Measurements from ENCODE around the gene ICA1. TPM values are rescaled to one million over a fixed set of nuclear protein-coding genes. Genes with fewer than 3 reads are reported as not detected.

ICA1 gene
- total and polyA plus RNA-seq, 2 of the 13 experiments (the other 11 are each of a cell fraction or from before 2014, with no cell fraction given), result 0.29 TPM; not detected in 1

GRCh38 chr7:8094164-8095140 is 167.5 kb downstream of the ICA1 start:
- CTCF ChIA-PET (ENCODE audit: low intra/inter-chr PET ratio, low total read pairs), result no interaction called here
- DNase-seq (ENCODE audit: low spot score) (no peak), FAIRE-seq (no peak), ATAC-seq (no peak)
- TF ChIP-seq HMGA1 (CRISPR knock-in tag; conservative IDR thresholded peaks at IDR 0.05), result no peak
- no peak for TF ChIP-seq PPARG (CRISPR knock-in tag; conservative IDR thresholded peaks at IDR 0.05)
- no peak for TF ChIP-seq ZKSCAN5 (CRISPR knock-in tag; IDR thresholded peaks at IDR 0.05)
- TF ChIP-seq, protein P1, sequence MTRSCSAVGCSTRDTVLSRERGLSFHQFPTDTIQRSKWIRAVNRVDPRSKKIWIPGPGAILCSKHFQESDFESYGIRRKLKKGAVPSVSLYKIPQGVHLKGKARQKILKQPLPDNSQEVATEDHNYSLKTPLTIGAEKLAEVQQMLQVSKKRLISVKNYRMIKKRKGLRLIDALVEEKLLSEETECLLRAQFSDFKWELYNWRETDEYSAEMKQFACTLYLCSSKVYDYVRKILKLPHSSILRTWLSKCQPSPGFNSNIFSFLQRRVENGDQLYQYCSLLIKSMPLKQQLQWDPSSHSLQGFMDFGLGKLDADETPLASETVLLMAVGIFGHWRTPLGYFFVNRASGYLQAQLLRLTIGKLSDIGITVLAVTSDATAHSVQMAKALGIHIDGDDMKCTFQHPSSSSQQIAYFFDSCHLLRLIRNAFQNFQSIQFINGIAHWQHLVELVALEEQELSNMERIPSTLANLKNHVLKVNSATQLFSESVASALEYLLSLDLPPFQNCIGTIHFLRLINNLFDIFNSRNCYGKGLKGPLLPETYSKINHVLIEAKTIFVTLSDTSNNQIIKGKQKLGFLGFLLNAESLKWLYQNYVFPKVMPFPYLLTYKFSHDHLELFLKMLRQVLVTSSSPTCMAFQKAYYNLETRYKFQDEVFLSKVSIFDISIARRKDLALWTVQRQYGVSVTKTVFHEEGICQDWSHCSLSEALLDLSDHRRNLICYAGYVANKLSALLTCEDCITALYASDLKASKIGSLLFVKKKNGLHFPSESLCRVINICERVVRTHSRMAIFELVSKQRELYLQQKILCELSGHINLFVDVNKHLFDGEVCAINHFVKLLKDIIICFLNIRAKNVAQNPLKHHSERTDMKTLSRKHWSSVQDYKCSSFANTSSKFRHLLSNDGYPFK (CRISPR knock-in tag; IDR thresholded peaks at IDR 0.05; ENCODE audit: borderline replicate concordance), result no peak
- TF ChIP-seq GLMP (CRISPR knock-in tag; IDR thresholded peaks at IDR 0.05; ENCODE audit: borderline replicate concordance), result no peak
- TF ChIP-seq ZNF678 (CRISPR knock-in tag; IDR thresholded peaks at IDR 0.05), result no peak
- no peak for TF ChIP-seq U2AF2 (IDR thresholded peaks at IDR 0.05; ENCODE audit: low read depth, low read length)
- TF ChIP-seq, protein P2, sequence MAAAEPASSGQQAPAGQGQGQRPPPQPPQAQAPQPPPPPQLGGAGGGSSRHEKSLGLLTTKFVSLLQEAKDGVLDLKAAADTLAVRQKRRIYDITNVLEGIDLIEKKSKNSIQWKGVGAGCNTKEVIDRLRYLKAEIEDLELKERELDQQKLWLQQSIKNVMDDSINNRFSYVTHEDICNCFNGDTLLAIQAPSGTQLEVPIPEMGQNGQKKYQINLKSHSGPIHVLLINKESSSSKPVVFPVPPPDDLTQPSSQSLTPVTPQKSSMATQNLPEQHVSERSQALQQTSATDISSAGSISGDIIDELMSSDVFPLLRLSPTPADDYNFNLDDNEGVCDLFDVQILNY (CRISPR knock-in tag; conservative IDR thresholded peaks at IDR 0.05), result no peak
- H3K79me2 ChIP-seq (ENCODE audit: insufficient read depth, low read length), result no peaks in the 10 kb centered on the region
- no peaks in the 10 kb centered on the region for H3K9me3 ChIP-seq (ENCODE audit: low read length)
- intact Hi-C loops (cut with micrococcal nuclease; ENCODE audit: unreplicated experiment), result no loop called here
- peaks cover 20% of the 10 kb centered on the region for H3K4me1 ChIP-seq (ENCODE audit: insufficient read depth, low read length)
- no peaks in the 10 kb centered on the region for H3K36me3 ChIP-seq (replicated peaks in 1 of 2; ENCODE audit: control insufficient read depth in 1 of 2, insufficient read depth in 2 of 2, low read length in 2 of 2)
- no peak overlapping the region for H3K4me2 ChIP-seq (ENCODE audit: low read depth, low read length)
- WGBS (ENCODE audit: low lambda C conversion rate), result 54% methylated on average over 8 of the region's 8 CpGs
- H3K27ac ChIP-seq (ENCODE audit: extremely low read length, insufficient read depth, low read length), result no peak overlapping the region
- no TSS peak for BruUV-seq (replicated peaks)
- no peak overlapping the region for H3K9ac ChIP-seq (ENCODE audit: insufficient read depth, low read depth, low read length)
- H4K20me1 ChIP-seq (ENCODE audit: insufficient read depth, low read length), result no peaks in the 10 kb centered on the region
- POLR2A ChIA-PET, result no interaction called here
- in situ Hi-C loops (cut with HindIII; ENCODE audit: extremely low pct_ligation_motif_present, low pct_unique_long_range_greater_than_20kb), result no loop called here
- no peak overlapping the region for H2AFZ ChIP-seq (ENCODE audit: low read length)
- no peak overlapping the region for H3K4me3 ChIP-seq (replicated peaks in 1 of 3; ENCODE audit: insufficient read depth in 1 of 3, low read depth in 2 of 3, low read length in 3 of 3)
- H3K27me3 ChIP-seq (ENCODE audit: control insufficient read depth in 1 of 2, insufficient read depth in 2 of 2, low read length in 2 of 2), result no peaks in the 10 kb centered on the region
